Left lung (tissue), 10 donors: ENCODE data around the gene TENM3. TPM values are rescaled to one million over a fixed set of nuclear protein-coding genes. Genes with fewer than 3 reads are reported as not detected.
"Not testable (repeated sequence)": the region's sequence is repeated elsewhere in the genome, so short reads cannot be mapped to it uniquely, and the experiment has no call there.

ENCODE experiments used
- ATAC-seq: fragments of 200-7000 bp; cut with Tn5 transposase; one replicate; pipeline ENCODE4 v1.9.1; 2020; ENCODE audit warnings: moderate library complexity
- DNase-seq, 4 donors: peaks; one replicate each; pipeline ENCODE4 v3.0.0-alpha.2; 2013 to 2020
- H3K27ac ChIP-seq, 2 donors: fragments of 200-600 bp; sonication (generic) in 1 of 2; one replicate each; pipeline versions ENCODE4 v1.5.0 to v1.8.0; 2020 to 2021
- H3K27me3 ChIP-seq, 2 donors: fragments of 200-600 bp; sonication (generic) in 1 of 2; one replicate each; pipeline versions ENCODE4 v1.5.0 to v1.8.0; 2020 to 2021
- H3K36me3 ChIP-seq, 2 donors: fragments of 200-600 bp; sonication (generic) in 1 of 2; one replicate each; pipeline versions ENCODE4 v1.5.0 to v1.8.0; 2020 to 2021
- H3K4me1 ChIP-seq, 2 donors: fragments of 200-600 bp; one replicate each; pipeline ENCODE4 v1.8.0; 2021
- H3K4me3 ChIP-seq, 2 donors: fragments of 200-600 bp; sonication (generic) in 1 of 2; one replicate each; pipeline versions ENCODE4 v1.5.0 to v1.8.0; 2020 to 2021; ENCODE audit warnings: mild to moderate bottlenecking in 1 of 2
- H3K9me3 ChIP-seq, 2 donors: fragments of 200-600 bp; sonication (generic) in 1 of 2; one replicate each; pipeline versions ENCODE4 v1.5.0 to v1.8.0; 2020 to 2021
- intact Hi-C, 2 donors: fragments of 100-400 bp; cut with DNase I; formaldehyde crosslinking; loops; one replicate each; pipeline versions ENCODE4 v1.11.2 to v1.14.2; 2022
- polyA plus RNA-seq, 6 donors: library from polyadenylated mRNA; unstranded; fragments of 120-200 nt; gene quantifications; one replicate each; pipeline ENCODE4 v1.2.1, GENCODE V29; 2013; ENCODE audit not compliant: insufficient read length in 6 of 6
- total RNA-seq, 2 donors: library from RNA; stranded (reverse); fragmentation: NEBNext Ultra II Directional; extraction: Animal tissue kit (Norgen Biotek cat#: 25700); gene quantifications; one replicate each; pipeline ENCODE4 v1.2.1, GENCODE V29; 2021
- TF ChIP-seq, protein P1 (sequence below), 2 donors: fragments of 200-600 bp; sonication (generic) in 1 of 2; IDR thresholded peaks; one replicate each; pipeline versions ENCODE4 v1.5.0 to v1.8.0; 2021; ENCODE audit warnings: antibody characterized with exemption in 2 of 2
- donor health status: DM: no; HTN: yes; CAD: no.
- donor health status: DM: no; HTN: no; CAD: no.

Gene TENM3
- total and polyA plus RNA-seq, 8 donors = 2.2 to 5.6 (median 3.1) TPM

DNA sequence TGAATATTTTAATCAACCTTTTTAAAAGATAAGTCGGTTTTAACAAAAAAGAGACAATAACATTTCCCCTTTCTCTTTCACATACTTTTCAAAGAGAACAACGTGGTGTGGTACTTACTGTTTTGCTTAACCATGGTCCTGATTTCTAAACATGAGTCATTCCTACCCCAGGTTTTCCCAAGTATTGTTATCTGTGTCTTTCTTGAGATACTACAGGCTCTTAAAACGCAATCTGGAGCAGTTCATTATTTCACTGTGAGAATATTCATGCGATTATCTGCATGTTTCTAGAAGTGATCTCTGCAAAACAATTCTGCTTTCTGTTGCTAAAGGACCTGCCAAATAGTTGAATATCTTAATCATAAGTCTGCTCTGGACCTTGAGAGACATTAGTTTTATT lies 127.3 kb downstream of the TENM3 start:
- TF ChIP-seq, protein P1, sequence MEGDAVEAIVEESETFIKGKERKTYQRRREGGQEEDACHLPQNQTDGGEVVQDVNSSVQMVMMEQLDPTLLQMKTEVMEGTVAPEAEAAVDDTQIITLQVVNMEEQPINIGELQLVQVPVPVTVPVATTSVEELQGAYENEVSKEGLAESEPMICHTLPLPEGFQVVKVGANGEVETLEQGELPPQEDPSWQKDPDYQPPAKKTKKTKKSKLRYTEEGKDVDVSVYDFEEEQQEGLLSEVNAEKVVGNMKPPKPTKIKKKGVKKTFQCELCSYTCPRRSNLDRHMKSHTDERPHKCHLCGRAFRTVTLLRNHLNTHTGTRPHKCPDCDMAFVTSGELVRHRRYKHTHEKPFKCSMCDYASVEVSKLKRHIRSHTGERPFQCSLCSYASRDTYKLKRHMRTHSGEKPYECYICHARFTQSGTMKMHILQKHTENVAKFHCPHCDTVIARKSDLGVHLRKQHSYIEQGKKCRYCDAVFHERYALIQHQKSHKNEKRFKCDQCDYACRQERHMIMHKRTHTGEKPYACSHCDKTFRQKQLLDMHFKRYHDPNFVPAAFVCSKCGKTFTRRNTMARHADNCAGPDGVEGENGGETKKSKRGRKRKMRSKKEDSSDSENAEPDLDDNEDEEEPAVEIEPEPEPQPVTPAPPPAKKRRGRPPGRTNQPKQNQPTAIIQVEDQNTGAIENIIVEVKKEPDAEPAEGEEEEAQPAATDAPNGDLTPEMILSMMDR (IDR thresholded peaks at IDR 0.05) = no peak
- H3K9me3 ChIP-seq = no peaks in the 10 kb centered on the region
- H3K36me3 ChIP-seq = no peaks in the 10 kb centered on the region
- ATAC-seq (no peak), DNase-seq (no peak)
- no peaks in the 10 kb centered on the region for H3K4me1 ChIP-seq
- no peak overlapping the region for H3K4me3 ChIP-seq
- H3K27ac ChIP-seq = no peak overlapping the region
- intact Hi-C loops = no loop called here
- H3K27me3 ChIP-seq = no peaks in the 10 kb centered on the region

DNA sequence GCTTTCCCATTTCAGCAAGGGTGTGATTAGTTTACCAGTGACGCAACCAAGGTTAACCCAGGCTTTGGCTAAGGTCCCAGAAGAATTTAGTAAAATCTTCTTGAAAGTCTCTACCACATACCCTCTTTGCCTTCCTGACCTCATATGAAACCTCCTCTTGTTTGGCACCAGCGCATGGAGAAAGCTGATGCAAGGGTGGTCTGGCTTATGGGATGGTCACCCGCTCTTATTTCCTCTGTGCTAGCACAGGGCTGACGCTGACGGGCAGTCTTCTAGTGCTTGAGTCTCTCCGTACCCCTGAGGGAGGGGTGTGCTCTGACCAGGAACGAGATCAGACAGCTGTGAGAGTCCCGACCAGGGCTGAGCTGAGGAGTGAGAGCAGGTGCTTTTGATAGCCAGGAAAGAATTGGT lies 137.6 kb downstream of the TENM3 start:
- intact Hi-C loops = no loop called here
- ATAC-seq = no peak
- no peaks in the 10 kb centered on the region for H3K4me1 ChIP-seq
- TF ChIP-seq, protein P1 (IDR thresholded peaks at IDR 0.05) = no peak
- H3K27me3 ChIP-seq = no peaks in the 10 kb centered on the region
- no peaks in the 10 kb centered on the region for H3K9me3 ChIP-seq
- DNase-seq = no peak
- H3K4me3 ChIP-seq = no peak overlapping the region
- H3K36me3 ChIP-seq = no peaks in the 10 kb centered on the region
- H3K27ac ChIP-seq = no peak overlapping the region

DNA sequence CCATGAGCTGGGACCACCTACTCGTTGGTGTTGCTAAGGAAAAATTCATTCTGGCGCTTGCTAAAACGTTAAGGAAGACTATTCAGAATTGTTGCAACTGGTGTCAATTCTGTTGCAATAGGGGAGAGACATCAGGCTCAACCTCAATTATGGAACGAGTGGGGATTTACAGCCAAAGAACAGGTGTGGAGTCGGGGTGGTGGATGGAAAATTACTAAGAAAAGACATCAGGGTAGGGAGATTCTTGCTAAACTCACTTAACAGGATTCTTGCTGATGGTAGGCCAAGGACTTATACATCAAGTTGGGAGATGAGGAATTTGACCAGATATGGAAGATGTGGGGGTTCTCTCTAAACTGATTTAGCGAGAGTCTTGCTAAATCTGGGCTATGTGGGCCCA lies 139.7 kb downstream of the TENM3 start:
- DNase-seq (no peak), ATAC-seq (no peak)
- no peak overlapping the region for H3K27ac ChIP-seq
- no peaks in the 10 kb centered on the region for H3K4me1 ChIP-seq
- intact Hi-C loops = no loop called here
- H3K9me3 ChIP-seq = no peaks in the 10 kb centered on the region
- TF ChIP-seq, protein P1 (IDR thresholded peaks at IDR 0.05) = no peak
- no peak overlapping the region for H3K4me3 ChIP-seq
- no peaks in the 10 kb centered on the region for H3K27me3 ChIP-seq
- no peaks in the 10 kb centered on the region for H3K36me3 ChIP-seq

DNA sequence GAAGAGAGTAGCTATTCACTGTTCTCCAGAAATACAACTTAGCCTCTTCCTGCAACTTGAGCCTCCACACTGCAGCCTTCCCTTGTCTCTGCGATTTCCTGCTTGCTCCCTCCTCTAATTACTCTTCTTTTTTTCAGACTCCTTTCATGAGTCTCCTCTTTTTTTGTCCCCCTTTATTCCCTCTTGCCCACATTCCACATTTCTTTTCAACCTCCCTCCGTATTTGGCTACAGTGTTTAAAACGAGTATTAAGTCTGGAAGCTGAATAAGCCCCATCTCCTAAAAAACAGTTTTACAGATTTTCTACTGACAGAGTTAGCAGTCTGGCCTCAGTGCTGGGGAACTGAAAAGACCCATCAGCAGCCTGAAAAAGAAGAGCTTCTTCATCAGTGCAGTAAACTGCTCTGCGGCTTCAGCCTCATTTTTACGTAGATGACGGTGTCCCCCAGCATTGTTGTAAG lies 141.5 kb downstream of the TENM3 start:
- no peaks in the 10 kb centered on the region for H3K36me3 ChIP-seq
- H3K4me1 ChIP-seq = no peaks in the 10 kb centered on the region
- DNase-seq (peak in 1 of 4 donors; percentile 17), ATAC-seq (no peak)
- H3K9me3 ChIP-seq = no peaks in the 10 kb centered on the region
- intact Hi-C loops = no loop called here
- TF ChIP-seq, protein P1 (IDR thresholded peaks at IDR 0.05) = no peak
- no peaks in the 10 kb centered on the region for H3K27me3 ChIP-seq
- H3K27ac ChIP-seq = no peak overlapping the region
- no peak overlapping the region for H3K4me3 ChIP-seq

DNA sequence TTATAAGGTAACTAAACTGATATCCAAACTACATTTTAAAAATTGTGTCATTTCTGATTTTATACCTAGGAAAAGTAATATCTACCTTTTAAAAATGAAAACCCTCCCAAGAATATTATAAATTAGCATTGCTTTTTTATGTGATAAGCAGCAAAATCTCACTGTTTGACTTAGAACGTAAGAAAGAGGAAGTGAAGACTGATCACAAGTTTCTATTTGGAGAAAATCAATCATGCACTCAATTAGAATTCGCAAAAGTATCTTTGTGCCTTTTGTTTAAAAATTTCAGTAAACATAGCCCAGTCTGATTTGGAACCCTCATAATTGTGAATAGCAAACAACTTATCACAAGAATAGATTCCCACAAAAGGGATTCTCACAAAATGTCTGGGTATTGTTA lies 142.7 kb downstream of the TENM3 start:
- ATAC-seq (no peak), DNase-seq (no peak)
- H3K4me1 ChIP-seq = no peaks in the 10 kb centered on the region
- H3K9me3 ChIP-seq = no peaks in the 10 kb centered on the region
- no peak overlapping the region for H3K4me3 ChIP-seq
- no peaks in the 10 kb centered on the region for H3K27me3 ChIP-seq
- TF ChIP-seq, protein P1 (IDR thresholded peaks at IDR 0.05) = no peak
- H3K36me3 ChIP-seq = no peaks in the 10 kb centered on the region
- intact Hi-C loops = no loop called here
- H3K27ac ChIP-seq = no peak overlapping the region

DNA sequence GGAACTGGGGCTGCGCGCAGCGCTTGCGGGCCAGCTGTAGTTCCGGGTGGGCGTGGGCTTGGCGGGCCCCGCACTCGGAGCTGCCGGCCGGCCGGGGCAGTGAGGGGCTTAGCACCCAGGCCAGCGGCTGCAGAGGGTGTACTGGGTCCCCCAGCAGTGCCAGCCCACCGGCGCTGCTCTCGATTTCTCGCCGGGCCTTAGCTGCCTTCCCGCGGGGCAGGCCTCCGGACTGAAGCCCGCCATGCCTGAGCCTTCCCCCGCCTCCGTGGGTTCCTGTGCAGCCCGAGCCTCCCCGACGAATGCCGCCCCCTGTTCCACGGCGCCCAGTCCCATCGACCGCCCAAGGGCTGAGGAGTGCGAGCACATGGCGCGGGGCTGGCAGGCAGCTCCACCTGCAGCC lies 143.4 kb downstream of the TENM3 start:
- DNase-seq, H3K9me3 ChIP-seq, intact Hi-C loops, H3K4me3 ChIP-seq, ATAC-seq, H3K27me3 ChIP-seq, H3K27ac ChIP-seq, H3K4me1 ChIP-seq, H3K36me3 ChIP-seq: not testable (repeated sequence)
